ENCODE data around the gene GDE1. TPM values are rescaled to one million over a fixed set of nuclear protein-coding genes. Genes with fewer than 3 reads are reported as not detected.

Gene GDE1
- total RNA-seq, 1 donor from 2014 or later = 32.8 TPM

GRCh38 chr16:19499006-19499405 lies 22.9 kb downstream of the GDE1 start:
- Mint-ChIP-seq H3K4me3 (ENCODE audit: low read depth) (no peak overlapping the region), H3K36me3 (ENCODE audit: low read depth) (peaks cover 39% of the 10 kb centered on the region), H3K27me3 (ENCODE audit: low read depth) (no peaks in the 10 kb centered on the region), H3K27ac (no peak overlapping the region), H3K4me1 (ENCODE audit: low read depth) (peaks cover 2% of the 10 kb centered on the region), H3K9me3 (no peaks in the 10 kb centered on the region)
- no peak for DNase-seq (ENCODE audit: low spot score)
- intact Hi-C loops (cut with micrococcal nuclease) = no loop called here

- Mint-ChIP-seq H3K27me3 (ENCODE audit: low read depth) (no peaks in the 10 kb centered on the region), H3K4me1 (ENCODE audit: low read depth) (peaks cover 10% of the 10 kb centered on the region)
These were observed 24.7 kb downstream of the GDE1 start for GRCh38 chr16:19497176-19497575.

GRCh38 chr16:19490619-19491018 lies 31.3 kb downstream of the GDE1 start:
- H3K27me3 Mint-ChIP-seq (ENCODE audit: low read depth) = no peaks in the 10 kb centered on the region
- no peaks in the 10 kb centered on the region for H3K9me3 Mint-ChIP-seq
- intact Hi-C loops (cut with micrococcal nuclease) = loop anchor here (5.0 kb wide), 1 partner anchor 108 kb away; no protein-coding TSS in a partner anchor
- no peak overlapping the region for H3K4me3 Mint-ChIP-seq (ENCODE audit: low read depth)
- H3K27ac Mint-ChIP-seq = no peak overlapping the region
- H3K36me3 Mint-ChIP-seq (ENCODE audit: low read depth) = peaks cover 3% of the 10 kb centered on the region
- peaks cover 13% of the 10 kb centered on the region for H3K4me1 Mint-ChIP-seq (ENCODE audit: low read depth)
- DNase-seq (ENCODE audit: low spot score) = no peak

More at GRCh38 chr16:19497176-19497575, 24.7 kb downstream of the GDE1 start:
- no peak overlapping the region for H3K27ac Mint-ChIP-seq
- H3K4me3 Mint-ChIP-seq (ENCODE audit: low read depth) = no peak overlapping the region
- peaks cover 25% of the 10 kb centered on the region for H3K36me3 Mint-ChIP-seq (ENCODE audit: low read depth)
- H3K9me3 Mint-ChIP-seq = no peaks in the 10 kb centered on the region
- intact Hi-C loops (cut with micrococcal nuclease) = no loop called here
- DNase-seq (ENCODE audit: low spot score) = no peak

DNA sequence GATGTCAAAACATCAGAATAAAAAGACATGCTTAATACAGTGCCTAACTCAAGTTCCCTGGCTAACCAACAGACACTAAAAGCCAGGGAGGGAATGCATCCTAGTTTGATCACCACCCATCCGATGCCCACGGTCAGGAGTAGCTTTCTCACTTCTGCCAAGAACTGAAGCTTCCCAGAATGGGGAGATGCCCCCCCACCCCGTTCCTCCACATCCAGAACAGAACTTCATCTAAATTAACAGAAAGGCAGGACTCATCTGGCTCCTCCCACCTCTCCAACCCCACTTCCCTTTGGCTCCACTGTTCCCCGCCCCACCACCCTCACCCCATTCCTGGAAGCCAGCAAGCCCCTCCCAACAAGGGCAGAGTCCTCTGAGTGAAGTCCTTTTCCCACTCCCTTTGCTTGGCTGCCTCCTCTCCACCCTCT lies 33.7 kb downstream of the GDE1 start:
- no peak for DNase-seq (ENCODE audit: low spot score)
- Mint-ChIP-seq H3K4me3 (ENCODE audit: low read depth) (no peak overlapping the region), H3K9me3 (no peaks in the 10 kb centered on the region), H3K36me3 (ENCODE audit: low read depth) (no peaks in the 10 kb centered on the region), H3K27me3 (ENCODE audit: low read depth) (no peaks in the 10 kb centered on the region), H3K27ac (no peak overlapping the region), H3K4me1 (ENCODE audit: low read depth) (peaks cover 3% of the 10 kb centered on the region)
- intact Hi-C loops (cut with micrococcal nuclease) = no loop called here

DNA sequence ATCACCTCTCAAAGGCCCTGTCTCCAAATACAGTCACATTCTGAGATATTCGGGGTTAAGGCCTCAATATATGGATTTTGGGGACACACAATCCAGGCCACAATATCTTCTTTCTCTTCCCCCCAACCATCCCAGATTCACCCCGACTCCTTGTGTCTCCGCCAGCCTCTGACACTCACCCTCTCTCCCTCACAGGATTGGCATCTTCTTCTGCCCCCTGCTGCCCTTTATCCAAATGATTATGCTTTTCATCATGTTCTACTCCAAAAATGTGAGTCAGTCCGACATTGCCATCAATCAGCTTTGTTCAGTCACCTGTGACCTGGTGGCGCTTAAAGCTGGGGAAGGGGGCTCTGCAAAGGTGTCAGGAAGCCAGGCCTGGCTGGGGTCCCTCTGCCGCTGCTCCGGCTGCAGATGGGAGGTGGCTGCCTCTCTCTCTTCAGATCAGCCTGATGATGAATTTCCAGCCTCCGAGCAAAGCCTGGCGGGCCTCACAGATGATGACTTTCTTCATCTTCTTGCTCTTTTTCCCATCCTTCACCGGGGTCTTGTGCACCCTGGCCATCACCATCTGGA lies 35.1 kb downstream of the GDE1 start:
- no peak for DNase-seq (ENCODE audit: low spot score)

DNA sequence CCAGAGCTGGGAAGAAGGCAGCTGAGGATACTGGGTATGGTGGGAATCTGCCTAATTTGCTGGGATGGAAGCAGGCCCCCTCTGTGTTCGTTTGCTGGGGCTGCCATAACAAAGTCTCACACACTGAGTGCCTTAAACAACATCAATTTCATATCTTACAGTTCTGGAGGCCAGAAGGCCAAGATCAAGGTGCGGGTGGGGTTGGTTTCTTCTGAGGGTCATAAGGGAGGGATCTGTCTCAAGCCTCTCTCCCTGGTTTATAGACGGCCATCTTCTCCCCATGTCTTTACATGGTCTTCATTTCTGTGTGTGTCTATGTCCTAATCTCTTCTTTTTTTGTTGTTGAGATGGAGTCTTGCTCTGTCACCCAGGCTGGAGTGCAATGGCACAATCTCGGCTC lies 35.8 kb downstream of the GDE1 start:
- H3K27ac Mint-ChIP-seq = no peak overlapping the region
- no peaks in the 10 kb centered on the region for H3K9me3 Mint-ChIP-seq
- H3K4me3 Mint-ChIP-seq (ENCODE audit: low read depth) = no peak overlapping the region
- no peaks in the 10 kb centered on the region for H3K27me3 Mint-ChIP-seq (ENCODE audit: low read depth)
- H3K36me3 Mint-ChIP-seq (ENCODE audit: low read depth) = no peaks in the 10 kb centered on the region
- no peaks in the 10 kb centered on the region for H3K4me1 Mint-ChIP-seq (ENCODE audit: low read depth)
- intact Hi-C loops (cut with micrococcal nuclease) = no loop called here
- no peak for DNase-seq (ENCODE audit: low spot score)

More for the DNA sequence above, 35.1 kb downstream of the GDE1 start:
- Mint-ChIP-seq H3K9me3 (no peaks in the 10 kb centered on the region), H3K27me3 (ENCODE audit: low read depth) (no peaks in the 10 kb centered on the region), H3K27ac (no peak overlapping the region), H3K4me3 (ENCODE audit: low read depth) (no peak overlapping the region), H3K36me3 (ENCODE audit: low read depth) (no peaks in the 10 kb centered on the region), H3K4me1 (ENCODE audit: low read depth) (peaks cover under 1% of the 10 kb centered on the region)
- intact Hi-C loops (cut with micrococcal nuclease) = no loop called here

- H3K4me3 Mint-ChIP-seq (ENCODE audit: low read depth) = no peak overlapping the region
- H3K9me3 Mint-ChIP-seq = no peaks in the 10 kb centered on the region
- no peak overlapping the region for H3K27ac Mint-ChIP-seq
- no peaks in the 10 kb centered on the region for H3K27me3 Mint-ChIP-seq (ENCODE audit: low read depth)
- DNase-seq (ENCODE audit: low spot score) = no peak
- intact Hi-C loops (cut with micrococcal nuclease) = no loop called here
- no peaks in the 10 kb centered on the region for H3K4me1 Mint-ChIP-seq (ENCODE audit: low read depth)
- H3K36me3 Mint-ChIP-seq (ENCODE audit: low read depth) = no peaks in the 10 kb centered on the region
These were observed 36.3 kb downstream of the GDE1 start for GRCh38 chr16:19485611-19486010.

DNA sequence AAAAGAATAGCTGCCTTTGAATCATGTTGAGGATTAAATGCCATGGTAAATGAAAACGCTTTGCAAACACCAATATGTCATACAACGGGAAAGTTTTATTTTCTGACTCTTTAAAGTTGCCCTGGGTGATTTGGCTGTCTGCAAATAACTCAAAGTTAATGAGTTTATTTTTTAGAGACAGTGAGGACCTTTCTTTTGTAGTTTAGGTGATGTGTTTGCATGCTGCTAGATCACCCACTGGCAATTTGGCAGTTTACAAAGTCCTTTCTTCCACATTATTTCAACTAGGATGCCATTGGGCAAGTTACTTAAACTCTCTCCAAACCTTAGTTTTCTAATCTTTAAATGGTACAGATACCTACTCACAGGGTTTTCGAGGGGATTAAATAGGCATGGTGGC lies 37.8 kb downstream of the GDE1 start:
- DNase-seq (ENCODE audit: low spot score) = no peak
- Mint-ChIP-seq H3K4me3 (ENCODE audit: low read depth) (no peak overlapping the region), H3K36me3 (ENCODE audit: low read depth) (no peaks in the 10 kb centered on the region), H3K4me1 (ENCODE audit: low read depth) (no peaks in the 10 kb centered on the region), H3K27me3 (ENCODE audit: low read depth) (peaks cover 2% of the 10 kb centered on the region), H3K27ac (no peak overlapping the region), H3K9me3 (no peaks in the 10 kb centered on the region)
- intact Hi-C loops (cut with micrococcal nuclease) = no loop called here

DNA sequence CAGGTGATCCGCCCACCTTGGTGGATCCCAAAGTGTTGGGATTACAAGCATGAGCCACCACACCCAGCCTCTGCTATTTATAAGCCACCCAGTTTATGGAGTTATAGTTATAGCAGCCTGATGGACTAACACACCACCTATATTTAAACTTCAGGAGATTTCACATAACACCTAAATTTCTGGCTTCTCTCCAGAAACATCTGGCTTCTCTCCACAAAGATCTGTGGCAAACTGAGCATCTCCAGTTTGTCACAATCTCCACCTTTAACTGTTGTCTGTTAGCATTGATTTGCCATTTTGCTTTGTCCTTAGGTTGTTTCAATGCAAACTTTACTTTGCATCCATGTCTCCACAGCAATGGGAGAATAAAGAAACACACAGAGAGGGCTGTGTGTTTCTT lies 39.6 kb downstream of the GDE1 start:
- Mint-ChIP-seq H3K4me3 (ENCODE audit: low read depth) (no peak overlapping the region), H3K27me3 (ENCODE audit: low read depth) (peaks cover 6% of the 10 kb centered on the region), H3K36me3 (ENCODE audit: low read depth) (no peaks in the 10 kb centered on the region), H3K9me3 (no peaks in the 10 kb centered on the region), H3K27ac (no peak overlapping the region), H3K4me1 (ENCODE audit: low read depth) (no peaks in the 10 kb centered on the region)
- no peak for DNase-seq (ENCODE audit: low spot score)
- intact Hi-C loops (cut with micrococcal nuclease) = no loop called here

DNA sequence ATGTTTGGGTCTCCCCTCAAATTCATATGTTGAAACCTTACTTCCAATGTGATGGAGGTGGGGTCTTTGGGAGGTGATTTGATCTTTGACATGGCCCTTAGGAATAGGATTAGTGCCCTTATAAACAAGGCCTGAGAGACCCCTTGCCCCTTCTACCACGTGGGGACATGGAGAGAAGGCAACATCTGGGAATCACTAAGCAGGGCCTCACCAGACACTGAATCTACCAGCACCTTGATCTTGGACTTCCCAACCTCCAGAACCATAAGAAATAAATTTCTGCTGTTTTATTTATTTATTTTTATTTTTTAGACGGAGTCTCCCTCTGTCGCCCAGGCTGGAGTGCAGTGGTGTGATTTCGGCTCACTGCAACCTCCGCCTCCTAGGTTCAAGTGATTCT lies 40.1 kb downstream of the GDE1 start:
- peaks cover 6% of the 10 kb centered on the region for H3K27me3 Mint-ChIP-seq (ENCODE audit: low read depth)
- H3K4me3 Mint-ChIP-seq (ENCODE audit: low read depth) = no peak overlapping the region
- H3K27ac Mint-ChIP-seq = no peak overlapping the region
- no peaks in the 10 kb centered on the region for H3K9me3 Mint-ChIP-seq
- H3K36me3 Mint-ChIP-seq (ENCODE audit: low read depth) = no peaks in the 10 kb centered on the region
- intact Hi-C loops (cut with micrococcal nuclease) = no loop called here
- no peak for DNase-seq (ENCODE audit: low spot score)
- no peaks in the 10 kb centered on the region for H3K4me1 Mint-ChIP-seq (ENCODE audit: low read depth)

- H3K4me1 Mint-ChIP-seq (ENCODE audit: low read depth) = no peaks in the 10 kb centered on the region
- no peak overlapping the region for H3K27ac Mint-ChIP-seq
- H3K27me3 Mint-ChIP-seq (ENCODE audit: low read depth) = peaks cover 9% of the 10 kb centered on the region
- no peak for DNase-seq (ENCODE audit: low spot score)
- intact Hi-C loops (cut with micrococcal nuclease) = no loop called here
- H3K36me3 Mint-ChIP-seq (ENCODE audit: low read depth) = no peaks in the 10 kb centered on the region
- H3K4me3 Mint-ChIP-seq (ENCODE audit: low read depth) = no peak overlapping the region
- no peaks in the 10 kb centered on the region for H3K9me3 Mint-ChIP-seq
These were observed 40.6 kb downstream of the GDE1 start for GRCh38 chr16:19481296-19481695.

- no peaks in the 10 kb centered on the region for H3K4me1 Mint-ChIP-seq (ENCODE audit: low read depth)
- H3K4me3 Mint-ChIP-seq (ENCODE audit: low read depth) = no peak overlapping the region
- peaks cover 9% of the 10 kb centered on the region for H3K27me3 Mint-ChIP-seq (ENCODE audit: low read depth)
- no peaks in the 10 kb centered on the region for H3K36me3 Mint-ChIP-seq (ENCODE audit: low read depth)
- intact Hi-C loops (cut with micrococcal nuclease) = no loop called here
- no peaks in the 10 kb centered on the region for H3K9me3 Mint-ChIP-seq
- no peak for DNase-seq (ENCODE audit: low spot score)
- H3K27ac Mint-ChIP-seq = no peak overlapping the region
These were observed 42.6 kb downstream of the GDE1 start for GRCh38 chr16:19479302-19479721.

DNA sequence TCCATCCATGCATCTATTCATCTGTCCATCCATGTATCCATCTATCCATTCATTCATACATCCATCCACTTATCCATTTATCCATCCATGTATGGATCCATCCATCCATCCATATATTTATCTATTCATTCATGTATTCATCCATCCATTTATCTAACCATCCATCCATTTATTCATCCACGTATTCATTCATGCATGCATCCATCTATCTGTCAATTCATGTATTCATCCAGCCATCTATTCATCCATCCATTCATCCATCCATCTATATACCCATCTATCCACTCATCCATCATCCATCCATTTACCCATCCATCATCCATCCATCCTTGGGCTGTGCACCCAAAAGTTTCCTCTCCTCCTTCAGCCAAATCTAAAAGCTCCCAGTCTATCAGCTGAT lies 43.4 kb downstream of the GDE1 start:
- Mint-ChIP-seq H3K27ac (no peak overlapping the region), H3K4me1 (ENCODE audit: low read depth) (no peaks in the 10 kb centered on the region), H3K4me3 (ENCODE audit: low read depth) (no peak overlapping the region), H3K27me3 (ENCODE audit: low read depth) (peaks cover 9% of the 10 kb centered on the region), H3K9me3 (no peaks in the 10 kb centered on the region), H3K36me3 (ENCODE audit: low read depth) (no peaks in the 10 kb centered on the region)
- intact Hi-C loops (cut with micrococcal nuclease) = no loop called here
- no peak for DNase-seq (ENCODE audit: low spot score)

DNA sequence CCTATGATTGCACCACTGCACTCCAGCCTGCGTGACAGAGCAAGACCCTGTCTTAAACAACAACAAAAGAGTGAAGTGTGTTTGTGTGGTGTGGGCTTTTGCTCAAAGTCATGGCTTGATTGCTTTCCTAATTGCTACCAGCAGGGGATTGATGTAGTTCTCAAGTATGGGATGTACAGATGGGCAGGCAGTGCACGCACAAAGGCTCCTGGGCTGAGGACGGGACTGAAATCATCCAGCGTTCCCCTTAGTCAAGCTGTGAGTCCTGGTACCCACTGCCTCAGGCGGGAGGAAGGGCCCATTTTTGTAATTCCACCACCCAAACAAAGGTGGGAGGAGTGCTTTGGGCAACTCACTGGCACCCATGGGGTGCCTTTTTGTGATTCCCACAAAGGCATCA lies 47.3 kb downstream of the GDE1 start:
- DNase-seq (ENCODE audit: low spot score) = no peak
- H3K9me3 Mint-ChIP-seq = no peaks in the 10 kb centered on the region
- intact Hi-C loops (cut with micrococcal nuclease) = no loop called here
- peaks cover 7% of the 10 kb centered on the region for H3K27me3 Mint-ChIP-seq (ENCODE audit: low read depth)
- H3K36me3 Mint-ChIP-seq (ENCODE audit: low read depth) = no peaks in the 10 kb centered on the region
- no peak overlapping the region for H3K4me3 Mint-ChIP-seq (ENCODE audit: low read depth)
- no peaks in the 10 kb centered on the region for H3K4me1 Mint-ChIP-seq (ENCODE audit: low read depth)
- H3K27ac Mint-ChIP-seq = no peak overlapping the region
